B cell (primary cell): ENCODE measurements around the gene RABGAP1. TPM values are rescaled to one million over a fixed set of nuclear protein-coding genes. Genes with fewer than 3 reads are reported as not detected.
A peak's percentile ranks its signal among the peaks of the same experiment; 100 is the strongest.

ENCODE experiments used
- ATAC-seq: fragments of 200-7000 bp; cut with Tn5 transposase; one replicate; pipeline ENCODE4 v1.10.0; 2021; ENCODE audit warnings: low read depth, mild to moderate bottlenecking, moderate number of reproducible peaks, moderate library complexity
- CTCF ChIA-PET: fragments of 350-600 bp; sonication (Branson Sonifier 250); formaldehyde crosslinking; loops from one replicate; lab custom pipeline; 2021; ENCODE audit warnings: antibody characterized with exemption, inconsistent platforms; lab: Charles Lee
- POLR2A ChIA-PET: fragments of 350-600 bp; sonication (Branson Sonifier 250); formaldehyde crosslinking; loops from one replicate; lab custom pipeline; 2021; ENCODE audit warnings: antibody characterized with exemption; lab: Charles Lee
- DNase-seq: peaks from one replicate; pipeline ENCODE4 v3.0.0; 2013
- H2AFZ ChIP-seq: 2 replicates; pipeline ENCODE4 v1.6.1; 2012; ENCODE audit warnings: mild to moderate bottlenecking, low read depth, low read length; ENCODE audit not compliant: insufficient read depth, poor library complexity, severe bottlenecking
- H3K27ac ChIP-seq, 2 donors: 1 replicate in 1 of 2; 2 replicates in 1 of 2; pipeline ENCODE4 v1.5.1; 2012 to 2013; ENCODE audit warnings: low read length in 2 of 2, mild to moderate bottlenecking in 2 of 2, moderate library complexity in 1 of 2
- H3K27me3 ChIP-seq, 4 experiments: fragments of 200-600 bp in 1 of 4; sonication (generic) in 1 of 4; replicated peaks in 1 of 4; 1 replicate in 2 of 4; 2 replicates in 2 of 4; pipeline versions ENCODE4 v1.6.1 to v1.7.0; 2013 to 2016; ENCODE audit warnings: low read length in 3 of 4, mild to moderate bottlenecking in 2 of 4, mixed read lengths in 1 of 4, moderate library complexity in 1 of 4; ENCODE audit not compliant: insufficient read depth in 4 of 4, control insufficient read depth in 3 of 4; ENCODE audit errors: control extremely low read depth in 1 of 4
- H3K36me3 ChIP-seq, 2 experiments: replicated peaks in 1 of 2; 1 replicate in 1 of 2; 2 replicates in 1 of 2; pipeline versions ENCODE4 v1.6.1 to v1.7.1; 2013; ENCODE audit warnings: low read length in 1 of 2; ENCODE audit not compliant: insufficient read depth in 2 of 2, control insufficient read depth in 1 of 2; ENCODE audit errors: control extremely low read depth in 1 of 2, extremely low read depth in 1 of 2
- H3K4me1 ChIP-seq, 2 donors: fragments of 200-600 bp in 1 of 2; sonication (generic) in 1 of 2; 1 replicate in 1 of 2; 2 replicates in 1 of 2; pipeline versions ENCODE4 v1.5.1 to v1.6.1; 2013 to 2017; ENCODE audit warnings: low read length in 2 of 2; ENCODE audit not compliant: control insufficient read depth in 2 of 2, insufficient read depth in 2 of 2
- H3K4me2 ChIP-seq: replicated peaks from 2 replicates; pipeline ENCODE3; 2012; ENCODE audit warnings: mild to moderate bottlenecking, low read depth, low read length; ENCODE audit not compliant: poor library complexity, severe bottlenecking
- H3K4me3 ChIP-seq, 5 experiments: fragments of 200-600 bp in 1 of 5; sonication (generic) in 1 of 5; 1 replicate in 3 of 5; 2 replicates in 2 of 5; pipeline versions ENCODE4 v1.5.1 to v1.7.0; 2011 to 2016; ENCODE audit warnings: low read length in 4 of 5, mild to moderate bottlenecking in 4 of 5, low read depth in 2 of 5, control low read depth in 1 of 5, moderate library complexity in 1 of 5; ENCODE audit not compliant: insufficient read depth in 1 of 5; ENCODE audit errors: control extremely low read depth in 1 of 5, extremely low read depth in 1 of 5
- H3K79me2 ChIP-seq: fragments of 200-600 bp; sonication (generic); one replicate; pipeline ENCODE4 v1.6.0; 2016; ENCODE audit warnings: low read length; ENCODE audit not compliant: control insufficient read depth, insufficient read depth
- H3K9ac ChIP-seq: fragments of 200-600 bp; sonication (generic); 2 replicates; pipeline ENCODE4 v1.6.1; 2017; ENCODE audit warnings: mild to moderate bottlenecking, low read length, moderate library complexity
- H3K9me3 ChIP-seq, 3 donors: one replicate each; pipeline versions ENCODE4 v1.6.1 to v1.7.1; 2013; ENCODE audit warnings: low read length in 2 of 3; ENCODE audit not compliant: control insufficient read depth in 2 of 3, insufficient read depth in 1 of 3; ENCODE audit errors: control extremely low read depth in 1 of 3
- H4K20me1 ChIP-seq: 2 replicates; pipeline ENCODE4 v1.6.0; 2012; ENCODE audit warnings: mild to moderate bottlenecking, low read length; ENCODE audit not compliant: insufficient read depth, control insufficient read depth, poor library complexity, severe bottlenecking
- H3K27ac Mint-ChIP-seq: one replicate; pipeline ENCODE4 v1.8.0; 2021; ENCODE audit warnings: mixed read lengths
- H3K27me3 Mint-ChIP-seq: one replicate; pipeline ENCODE4 v1.8.0; 2021; ENCODE audit warnings: mixed read lengths
- H3K4me1 Mint-ChIP-seq: one replicate; pipeline ENCODE4 v1.8.0; 2021; ENCODE audit warnings: mixed read lengths
- H3K4me3 Mint-ChIP-seq: one replicate; pipeline ENCODE4 v1.8.0; 2021; ENCODE audit warnings: mixed read lengths
- H3K9me3 Mint-ChIP-seq: one replicate; pipeline ENCODE4 v1.8.0; 2022; ENCODE audit warnings: mixed read lengths; ENCODE audit not compliant: insufficient read depth
- CTCF ChIP-seq: fragments of 200-600 bp; IDR thresholded peaks from one replicate; pipeline ENCODE4 v1.8.0; 2022; ENCODE audit warnings: antibody characterized with exemption, mild to moderate bottlenecking
- EZH2 ChIP-seq: IDR thresholded peaks from 2 replicates; pipeline ENCODE4 v1.6.1; 2012; ENCODE audit warnings: borderline replicate concordance, low read depth, mild to moderate bottlenecking, moderate library complexity, low read length; ENCODE audit not compliant: insufficient read depth, poor library complexity, severe bottlenecking
- WGBS: methylation state at CpG from one replicate; pipeline ENCODE4 v1.1.5; 2013; ENCODE audit warnings: missing lambda C conversion rate; ENCODE audit not compliant: insufficient coverage; 5-methylcytosine and 5-hydroxymethylcytosine counted together
- intact Hi-C: fragments of 100-400 bp; cut with micrococcal nuclease; formaldehyde crosslinking; loops from one replicate; pipeline ENCODE4 v1.10.0; 2022
- polyA plus RNA-seq: library from polyadenylated mRNA; depleted of rRNA; stranded (reverse); fragments of >200 nt; gene quantifications from 2 replicates; pipeline ENCODE4 v1.2.3, GENCODE V29; 2012
- total RNA-seq, 2 donors: library from RNA; stranded (reverse); fragments of 120-200 nt in 1 of 2; gene quantifications; 1 replicate in 1 of 2; 2 replicates in 1 of 2; pipeline versions ENCODE4 v1.2.3 to v1.2.4, GENCODE V29; 2013 to 2022

RABGAP1 gene
- total and polyA plus RNA-seq, 2 donors (not counting 1 experiment from before 2014, with no cell fraction given) = 13.9 to 81.0 TPM

- no peak for TF ChIP-seq EZH2
- no peak for TF ChIP-seq CTCF
- CTCF ChIA-PET = no interaction called here
- peaks cover 33% of the 10 kb centered on the region for H3K79me2 ChIP-seq
- Mint-ChIP-seq H3K4me1 (peaks cover 17% of the 10 kb centered on the region), H3K27ac (peak overlapping the region; percentile 50), H3K27me3 (no peaks in the 10 kb centered on the region), H3K9me3 (no peaks in the 10 kb centered on the region), H3K4me3 (peak overlapping the region; percentile 12)
- H3K9ac ChIP-seq = no peak overlapping the region
- H3K9me3 ChIP-seq = no peaks in the 10 kb centered on the region
- POLR2A ChIA-PET = no interaction called here
- peaks cover 5 to 11% of the 10 kb centered on the region in 2 experiments for H3K36me3 ChIP-seq
- H4K20me1 ChIP-seq = no peaks in the 10 kb centered on the region
- H3K27ac ChIP-seq = peak overlapping the region; percentile 21 to 70
- peak overlapping the region; percentile 31 for H3K4me2 ChIP-seq
- 26% methylated on average over 3 of the region's 3 CpGs for WGBS
- no peak overlapping the region for H2AFZ ChIP-seq
- no peak overlapping the region for H3K4me3 ChIP-seq
- ATAC-seq (peak; percentile 70), DNase-seq (peak; percentile 53)
- intact Hi-C loops = no loop called here
- H3K4me1 ChIP-seq = peaks cover 11 to 12% of the 10 kb centered on the region in 2 donors
- H3K27me3 ChIP-seq = no peaks in the 10 kb centered on the region
These were observed 16.9 kb upstream of the RABGAP1 start for GRCh38 chr9:122923947-122924346.

GRCh38 chr9:122929796-122930354 lies 10.9 kb upstream of the RABGAP1 start:
- Histone ChIP-seq H3K27me3 (no peaks in the 10 kb centered on the region), H4K20me1 (no peaks in the 10 kb centered on the region), H3K4me2 (no peak overlapping the region), H3K27ac (no peak overlapping the region), H2AFZ (no peak overlapping the region), H3K36me3 (peaks cover under 1 to 5% of the 10 kb centered on the region in 2 experiments), H3K4me3 (no peak overlapping the region), H3K9ac (no peak overlapping the region), H3K79me2 (peaks cover 39% of the 10 kb centered on the region), H3K9me3 (no peaks in the 10 kb centered on the region), H3K4me1 (peaks cover 19 to 24% of the 10 kb centered on the region in 2 donors)
- POLR2A ChIA-PET = interaction anchor here (0.7 to 3.1 kb wide), 5 partner anchors 11 to 26 kb away, joined by 3 to 34 read pairs (median 6); partner anchors contain the start of genes RABGAP1, RC3H2 and ZBTB6
- TF ChIP-seq EZH2 (no peak), CTCF (no peak)
- H3K4me3 Mint-ChIP-seq = no peak overlapping the region
- ATAC-seq = no peak
- 82% methylated on average over 1 of the region's 1 CpG for WGBS
- no peak overlapping the region for H3K27ac Mint-ChIP-seq
- CTCF ChIA-PET = interaction anchor here (0.6 to 1.7 kb wide), 4 partner anchors 17 to 158 kb away, joined by 3 to 5 read pairs (median 4); partner anchors contain the start of genes RC3H2 and ZBTB6
- intact Hi-C loops = loop anchor here (2.0 kb wide), 1 partner anchor 25 kb away; the partner anchor contains the start of gene RC3H2
- DNase-seq = no peak
- peaks cover 20% of the 10 kb centered on the region for H3K4me1 Mint-ChIP-seq
- H3K27me3 Mint-ChIP-seq = no peaks in the 10 kb centered on the region
- no peaks in the 10 kb centered on the region for H3K9me3 Mint-ChIP-seq
